GM12875 (cell line): ENCODE measurements around the gene TIAM2.

Experiments used
- H3K4me3 ChIP-seq: one replicate; pipeline ENCODE4 v1.5.1; 2011; ENCODE audit warnings: low read depth, low read length, control low read depth
- TF ChIP-seq, protein P1 (sequence below): IDR thresholded peaks from 2 replicates; pipeline ENCODE4 v1.5.1; 2011; ENCODE audit warnings: low read depth, mild to moderate bottlenecking, control low read depth, inconsistent platforms, low read length, moderate library complexity, borderline replicate concordance; ENCODE audit not compliant: insufficient read depth

Gene TIAM2

DNA sequence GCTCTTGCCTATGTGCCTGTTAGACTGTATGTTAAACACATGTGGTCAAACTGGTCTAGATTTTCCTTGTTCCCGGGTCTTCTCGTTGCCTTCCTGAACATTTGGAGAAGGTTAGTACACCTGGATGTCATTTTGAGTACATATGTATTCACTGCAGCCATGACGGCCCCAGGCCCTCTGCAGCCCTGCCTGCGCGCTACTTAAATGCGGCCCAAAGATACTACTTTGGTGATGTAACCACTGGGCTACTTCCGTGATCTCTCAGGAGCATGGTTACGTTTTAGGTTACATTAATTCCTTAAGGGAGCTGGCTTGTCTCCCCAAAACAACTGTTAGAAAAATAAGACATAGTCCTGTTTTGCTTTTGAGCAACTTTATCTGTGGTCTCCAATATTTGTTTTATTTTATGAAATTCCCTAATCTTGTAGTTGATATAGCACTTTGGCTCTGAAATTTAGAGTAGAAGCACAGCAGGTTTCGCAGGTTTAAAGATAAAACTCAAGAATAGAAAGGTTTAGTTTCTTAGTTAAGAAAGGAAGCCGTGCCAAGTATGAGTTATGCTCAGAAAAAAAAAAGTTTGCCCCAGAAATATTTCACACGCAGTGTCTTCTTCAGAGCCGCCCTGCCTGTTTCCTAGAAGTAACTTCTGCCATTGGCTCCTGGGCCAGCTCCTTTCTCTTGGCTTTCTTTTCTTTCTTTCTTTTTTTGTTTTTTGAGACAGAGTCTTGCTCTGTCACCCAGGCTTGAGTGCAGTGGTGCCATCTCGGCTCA, 38.1 kb downstream of the TIAM2 start:
- H3K4me3 ChIP-seq, result no peak overlapping the region
- TF ChIP-seq, protein P1, sequence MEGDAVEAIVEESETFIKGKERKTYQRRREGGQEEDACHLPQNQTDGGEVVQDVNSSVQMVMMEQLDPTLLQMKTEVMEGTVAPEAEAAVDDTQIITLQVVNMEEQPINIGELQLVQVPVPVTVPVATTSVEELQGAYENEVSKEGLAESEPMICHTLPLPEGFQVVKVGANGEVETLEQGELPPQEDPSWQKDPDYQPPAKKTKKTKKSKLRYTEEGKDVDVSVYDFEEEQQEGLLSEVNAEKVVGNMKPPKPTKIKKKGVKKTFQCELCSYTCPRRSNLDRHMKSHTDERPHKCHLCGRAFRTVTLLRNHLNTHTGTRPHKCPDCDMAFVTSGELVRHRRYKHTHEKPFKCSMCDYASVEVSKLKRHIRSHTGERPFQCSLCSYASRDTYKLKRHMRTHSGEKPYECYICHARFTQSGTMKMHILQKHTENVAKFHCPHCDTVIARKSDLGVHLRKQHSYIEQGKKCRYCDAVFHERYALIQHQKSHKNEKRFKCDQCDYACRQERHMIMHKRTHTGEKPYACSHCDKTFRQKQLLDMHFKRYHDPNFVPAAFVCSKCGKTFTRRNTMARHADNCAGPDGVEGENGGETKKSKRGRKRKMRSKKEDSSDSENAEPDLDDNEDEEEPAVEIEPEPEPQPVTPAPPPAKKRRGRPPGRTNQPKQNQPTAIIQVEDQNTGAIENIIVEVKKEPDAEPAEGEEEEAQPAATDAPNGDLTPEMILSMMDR, result no peak

DNA sequence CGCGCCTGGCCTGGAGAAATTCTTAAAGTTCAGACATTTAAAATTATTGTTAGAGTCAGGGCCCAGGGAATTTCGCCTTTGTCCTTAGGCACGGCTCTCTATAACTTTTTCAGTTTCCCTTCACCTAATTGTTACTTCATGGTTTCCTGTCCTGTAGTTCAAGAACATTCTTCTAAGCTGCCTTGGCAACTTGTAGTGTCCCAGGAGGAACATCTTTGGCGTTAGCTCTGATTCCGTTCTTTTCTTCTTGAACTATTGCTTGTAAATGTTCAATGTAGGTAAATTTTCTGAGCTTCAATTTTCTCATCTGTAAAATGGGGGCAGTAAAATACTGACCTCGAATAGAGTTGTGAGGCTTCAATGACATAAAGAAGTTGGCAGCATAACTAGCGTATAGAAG, 41.8 kb downstream of the TIAM2 start:
- no peak overlapping the region for H3K4me3 ChIP-seq
- TF ChIP-seq, protein P1, result no peak

DNA sequence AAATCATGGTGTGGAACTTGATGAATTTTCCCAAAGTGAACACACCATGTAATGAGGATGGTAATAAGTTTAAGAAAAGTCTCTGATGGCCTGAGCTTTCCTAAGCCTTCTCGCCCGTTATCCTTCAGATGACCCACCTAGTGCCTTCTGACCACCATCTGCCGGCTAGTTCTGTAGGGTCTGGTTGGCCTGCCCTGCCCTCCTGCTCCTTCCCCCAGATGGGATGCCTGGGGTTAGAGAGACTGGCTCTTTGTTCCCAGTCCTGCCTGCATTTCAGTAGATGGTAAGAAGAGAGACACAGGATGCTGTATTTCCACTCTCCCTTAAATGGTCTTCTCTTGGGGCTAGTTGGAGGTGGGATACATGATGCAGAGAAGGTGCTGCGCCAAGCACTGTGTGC, 43.0 kb downstream of the TIAM2 start:
- TF ChIP-seq, protein P1, result no peak
- H3K4me3 ChIP-seq, result no peak overlapping the region

DNA sequence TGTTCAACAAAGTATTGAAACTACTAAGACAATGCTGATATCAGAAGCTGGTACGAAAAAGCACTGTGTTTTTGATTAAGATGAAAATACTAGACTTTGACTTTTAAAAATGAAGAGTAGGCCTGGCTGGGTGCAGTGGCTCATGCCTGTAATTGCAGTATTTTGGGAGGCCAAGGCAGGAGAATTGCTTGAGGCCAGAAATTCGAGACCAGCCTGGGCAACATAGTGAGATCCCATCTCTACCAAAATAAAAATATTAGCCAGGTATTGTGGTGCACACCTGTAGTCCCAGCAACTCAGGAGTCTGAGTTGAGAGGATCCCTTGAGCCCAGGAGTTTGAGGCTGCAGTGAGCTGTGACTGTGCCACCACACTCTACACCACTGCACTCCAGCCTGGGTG, 43.4 kb downstream of the TIAM2 start:
- no peak overlapping the region for H3K4me3 ChIP-seq
- TF ChIP-seq, protein P1, result no peak

DNA sequence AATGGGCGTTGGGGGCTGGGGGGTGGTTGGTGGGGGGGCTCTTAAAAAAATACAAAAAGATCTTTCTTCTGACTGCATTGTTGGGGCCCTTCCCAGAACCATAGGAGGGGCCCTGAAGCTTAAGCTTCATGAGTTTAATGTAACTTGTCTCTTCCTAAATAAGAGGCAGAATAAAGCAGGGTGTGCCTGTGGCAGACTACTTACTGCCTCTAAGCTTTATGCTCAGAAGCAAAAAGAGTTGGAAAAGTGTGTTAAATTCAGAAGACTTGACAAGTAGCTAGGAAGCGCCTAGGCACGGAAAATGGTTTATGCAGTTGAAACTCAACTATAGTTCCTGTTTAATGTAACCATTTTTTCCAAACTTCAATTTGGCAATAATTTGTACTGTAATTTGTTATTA, 44.5 kb downstream of the TIAM2 start:
- H3K4me3 ChIP-seq, result no peak overlapping the region
- TF ChIP-seq, protein P1, result no peak

DNA sequence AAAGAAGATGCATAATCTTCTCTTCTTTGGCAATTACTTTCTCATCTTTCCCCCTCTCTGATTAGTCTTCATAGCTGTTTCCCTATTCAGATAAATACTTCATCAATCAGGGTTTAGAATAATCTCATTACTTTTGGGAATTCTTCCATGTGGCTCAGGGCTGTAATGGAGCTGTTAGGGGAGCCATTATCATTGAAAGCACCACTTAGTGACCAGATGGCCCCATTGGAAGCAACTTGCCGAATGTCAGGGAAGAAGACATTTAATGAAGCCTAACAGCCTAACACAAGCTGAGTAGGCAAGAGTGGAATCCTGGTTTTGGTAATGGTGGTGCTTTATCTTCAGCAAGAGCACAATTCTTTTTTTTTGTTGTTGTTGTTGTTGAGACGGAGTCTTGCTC, 45.0 kb downstream of the TIAM2 start:
- TF ChIP-seq, protein P1, result no peak
- H3K4me3 ChIP-seq, result no peak overlapping the region

DNA sequence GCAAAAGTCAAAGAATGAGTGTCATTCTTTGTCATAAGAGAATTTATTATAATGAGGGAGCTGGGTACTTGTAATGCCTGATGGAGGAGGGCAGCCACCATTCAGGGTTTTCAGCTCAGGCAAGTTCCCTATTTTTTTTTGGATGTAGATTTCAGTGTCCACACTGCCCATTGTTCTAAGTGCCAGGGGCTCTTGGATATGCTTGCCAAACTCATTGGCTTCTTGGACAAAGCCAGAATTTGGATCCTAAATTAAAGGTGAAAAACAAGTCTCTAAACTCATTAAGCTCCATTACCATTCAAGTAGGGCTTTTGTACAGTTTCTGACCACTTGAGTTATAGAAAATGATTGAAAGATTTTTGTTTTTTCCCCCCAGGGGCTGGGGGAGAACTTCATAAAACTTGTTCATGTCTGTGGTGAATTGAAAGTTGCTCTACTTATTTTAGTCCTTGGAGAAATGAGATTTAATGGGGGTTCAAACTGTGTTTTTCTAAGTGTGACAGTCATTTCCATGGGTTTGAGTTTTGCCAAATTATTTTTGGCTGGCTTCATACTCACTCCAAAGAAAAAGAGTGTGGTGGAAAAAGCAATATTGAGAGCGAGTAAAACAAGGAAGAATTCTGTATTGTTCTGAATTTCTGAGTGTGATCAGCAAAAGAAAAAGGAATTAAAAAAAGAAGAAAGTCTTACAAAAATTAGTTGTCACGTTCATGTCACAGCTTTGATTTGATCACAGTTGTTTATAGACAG, 46.0 kb downstream of the TIAM2 start:
- TF ChIP-seq, protein P1, result no peak
- H3K4me3 ChIP-seq, result no peak overlapping the region
